SK-N-MC (cell line): ENCODE measurements around the gene TRPM4.

ENCODE experiments used
- EZH2 ChIP-seq: fragments of 200-600 bp; sonication (generic); IDR thresholded peaks from one replicate; pipeline ENCODE4 v1.6.1; 2017; ENCODE audit warnings: antibody characterized with exemption
- FOXP2 ChIP-seq: optimal IDR thresholded peaks from 2 replicates; pipeline ENCODE3; 2011; ENCODE audit warnings: mild to moderate bottlenecking, moderate library complexity; ENCODE audit not compliant: insufficient read depth; ENCODE audit errors: extremely low read length, control extremely low read depth
- POLR2AphosphoS5 ChIP-seq: IDR thresholded peaks from 2 replicates; pipeline ENCODE4 v1.6.1; 2012; ENCODE audit warnings: mild to moderate bottlenecking, low read depth, low read length, borderline replicate concordance

DNA sequence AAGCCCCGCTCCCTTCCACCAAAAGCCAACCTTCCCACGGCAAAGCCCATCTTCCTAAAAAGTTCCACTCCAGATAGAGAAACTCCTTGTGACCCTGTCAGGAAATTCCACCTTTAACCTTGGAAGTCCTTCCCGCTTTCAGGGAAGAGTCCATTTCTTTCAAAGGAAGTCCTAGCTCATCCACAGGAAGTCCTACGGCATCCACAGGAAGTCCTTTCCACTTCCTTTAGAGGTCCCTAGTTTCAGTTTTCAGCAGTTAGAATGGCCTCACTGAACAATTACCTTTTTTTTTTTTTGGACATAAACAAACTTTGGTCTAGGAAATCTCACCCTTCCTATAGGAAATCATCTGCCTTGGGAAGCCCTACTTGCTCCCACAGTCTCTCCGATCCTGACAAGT is 31.7 kb downstream of the TRPM4 start:
- TF ChIP-seq POLR2AphosphoS5 (no peak), EZH2 (no peak), FOXP2 (no peak)
